HCT116 (cell line): Measurements from ENCODE around the gene LSM2.
"Not testable (repeated sequence)": the region's sequence is repeated elsewhere in the genome, so short reads cannot be mapped to it uniquely, and the experiment has no call there.

Experiments
- CTCF ChIP-seq, 3 experiments: fragments of 200-600 bp in 1 of 3; sonication (generic) in 1 of 3; IDR thresholded peaks in 2 of 3; conservative IDR thresholded peaks in 1 of 3; 2 replicates each; pipeline ENCODE4 v1.5.1; 2012 to 2017; ENCODE audit warnings: low read depth in 2 of 3, low read length in 2 of 3, antibody characterized with exemption in 1 of 3, borderline replicate concordance in 1 of 3, control low read depth in 1 of 3, mild to moderate bottlenecking in 1 of 3, mixed read lengths in 1 of 3, mixed run types in 1 of 3, moderate library complexity in 1 of 3; ENCODE audit not compliant: insufficient read depth in 1 of 3
- EZH2 ChIP-seq: fragments of 200-600 bp; sonication (generic); IDR thresholded peaks from 2 replicates; pipeline ENCODE4 v1.6.1; 2017; ENCODE audit warnings: antibody characterized with exemption, mixed run types
- EZH2phosphoT487 ChIP-seq: fragments of 200-600 bp; IDR thresholded peaks from 2 replicates; pipeline ENCODE4 v1.6.1; 2018; ENCODE audit warnings: antibody characterized with exemption, borderline replicate concordance
- JUND ChIP-seq: IDR thresholded peaks from 2 replicates; pipeline ENCODE4 v1.6.1; 2012
- MAX ChIP-seq: IDR thresholded peaks from 2 replicates; pipeline ENCODE4 v1.6.1; 2012
- POLR2A ChIP-seq: IDR thresholded peaks from 2 replicates; pipeline ENCODE4 v1.7.0; 2011; ENCODE audit warnings: borderline replicate concordance; ENCODE audit not compliant: insufficient read depth, insufficient read length; ENCODE audit errors: extremely low read depth
- SIN3A ChIP-seq: IDR thresholded peaks from 2 replicates; pipeline ENCODE4 v1.6.1; 2012; ENCODE audit warnings: low read depth
- SRF ChIP-seq: IDR thresholded peaks from 2 replicates; pipeline ENCODE4 v1.6.1; 2012; ENCODE audit warnings: low read depth
- YY1 ChIP-seq: IDR thresholded peaks from 2 replicates; pipeline ENCODE4 v1.6.1; 2011; ENCODE audit warnings: low read length, low read depth, moderate library complexity, mild to moderate bottlenecking; ENCODE audit not compliant: insufficient replicate concordance; ENCODE audit errors: extremely low read depth

- not testable (repeated sequence) for TF ChIP-seq EZH2; JUND; CTCF (IDR thresholded peaks at IDR 0.05 in 2 of 3, conservative IDR thresholded peaks at IDR 0.05 in 1 of 3; ENCODE audit: borderline replicate concordance in 1 of 3, insufficient read depth in 1 of 3, low read depth in 2 of 3, low read length in 2 of 3); YY1; SIN3A; POLR2A; MAX; EZH2phosphoT487; SRF
Observed at GRCh38 chr6:31838114-31838553, 31.4 kb upstream of the LSM2 start.
